OCI-M2 (cell line): ENCODE data around the gene PNPLA8.

Experiments
- DNase-seq: peaks from one replicate; lab custom pipeline; 2025; ENCODE audit not compliant: unreplicated experiment; lab: John Stamatoyannopoulos, UW

PNPLA8 gene

GRCh38 chr7:108449521-108449920 lies 76.4 kb downstream of the PNPLA8 start:
- no peak for DNase-seq

GRCh38 chr7:108448584-108449505 lies 77.1 kb downstream of the PNPLA8 start:
- DNase-seq: no peak

GRCh38 chr7:108442039-108442568 lies 83.8 kb downstream of the PNPLA8 start:
- no peak for DNase-seq

GRCh38 chr7:108441392-108441955 lies 84.5 kb downstream of the PNPLA8 start:
- no peak for DNase-seq

GRCh38 chr7:108440613-108441012 lies 85.3 kb downstream of the PNPLA8 start:
- DNase-seq: no peak

GRCh38 chr7:108436906-108437305 lies 89.0 kb downstream of the PNPLA8 start:
- DNase-seq: no peak

GRCh38 chr7:108434010-108434409 lies 91.9 kb downstream of the PNPLA8 start:
- DNase-seq: no peak

GRCh38 chr7:108431099-108431498 lies 94.8 kb downstream of the PNPLA8 start:
- DNase-seq: no peak

GRCh38 chr7:108430664-108431063 lies 95.3 kb downstream of the PNPLA8 start:
- DNase-seq: no peak

- DNase-seq: no peak
Measured at GRCh38 chr7:108427766-108428165, 98.2 kb downstream of the PNPLA8 start.

- no peak for DNase-seq
Measured at GRCh38 chr7:108425714-108426275, 100.1 kb downstream of the PNPLA8 start.

GRCh38 chr7:108424013-108424412 lies 101.9 kb downstream of the PNPLA8 start:
- no peak for DNase-seq

GRCh38 chr7:108423089-108423989 lies 102.6 kb downstream of the PNPLA8 start:
- DNase-seq: no peak

- DNase-seq: no peak
Measured at GRCh38 chr7:108421720-108422331, 104.1 kb downstream of the PNPLA8 start.
